Mesodermal cell (in vitro differentiated cells): ENCODE results near the gene IGSF23.
"Not testable (repeated sequence)": the region's sequence is repeated elsewhere in the genome, so short reads cannot be mapped to it uniquely, and the experiment has no call there.

Experiments used
- H3K27ac ChIP-seq: 2 replicates; pipeline ENCODE4 v1.7.0; 2013; ENCODE audit warnings: mild to moderate bottlenecking, low read depth, low read length, moderate library complexity; ENCODE audit not compliant: severe bottlenecking
- H3K36me3 ChIP-seq: 2 replicates; pipeline ENCODE4 v1.7.1; 2013; ENCODE audit warnings: mild to moderate bottlenecking, low read length, moderate library complexity; ENCODE audit not compliant: control insufficient read depth, insufficient read depth
- H3K4me1 ChIP-seq: one replicate; pipeline ENCODE4 v1.7.1; 2013; ENCODE audit warnings: mild to moderate bottlenecking, low read length; ENCODE audit not compliant: insufficient read depth, control insufficient read depth, poor library complexity, severe bottlenecking
- H3K4me3 ChIP-seq: 2 replicates; pipeline ENCODE4 v1.7.0; 2013; ENCODE audit warnings: low read length, control low read depth, mild to moderate bottlenecking; ENCODE audit not compliant: insufficient read depth, poor library complexity, severe bottlenecking; ENCODE audit errors: extremely low read depth
- H3K9me3 ChIP-seq: 2 replicates; pipeline ENCODE4 v1.7.1; 2013; ENCODE audit warnings: mild to moderate bottlenecking, low read length, moderate library complexity; ENCODE audit not compliant: control insufficient read depth
- WGBS, 2 experiments: methylation state at CpG; one replicate each; pipeline ENCODE4 v1.1.5; 2013; ENCODE audit warnings: missing lambda C conversion rate in 2 of 2; ENCODE audit not compliant: insufficient coverage in 2 of 2; 5-methylcytosine and 5-hydroxymethylcytosine counted together

Gene IGSF23

DNA sequence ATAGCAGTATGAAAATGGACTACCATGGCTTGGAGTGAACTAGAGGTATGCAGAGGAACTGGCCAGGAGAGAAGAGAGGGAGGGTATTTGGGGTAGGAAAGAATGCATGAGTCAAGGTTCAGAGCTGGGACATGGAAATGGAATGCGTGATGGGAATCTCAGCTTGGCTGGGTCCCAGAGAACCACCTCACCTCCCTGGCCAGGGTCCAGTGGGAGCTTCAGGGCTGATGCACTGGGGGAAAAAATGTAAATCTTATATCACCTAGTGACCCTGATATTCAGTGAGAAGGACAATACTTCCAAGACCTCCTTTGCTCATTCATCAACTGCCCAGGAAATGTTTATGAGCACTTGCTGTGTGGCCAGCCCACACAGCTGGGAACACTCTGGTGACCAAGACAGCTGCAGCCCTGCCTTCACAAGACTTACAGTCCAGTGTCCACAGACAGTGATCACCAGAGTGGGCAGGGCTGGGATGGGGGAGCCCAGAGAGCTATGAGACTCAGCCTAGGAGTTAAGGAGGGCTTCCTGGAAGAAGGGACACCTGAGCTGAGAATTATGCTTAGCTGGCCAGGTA lies 12.8 kb downstream of the IGSF23 start:
- H3K4me1 ChIP-seq: no peaks in the 10 kb centered on the region
- H3K36me3 ChIP-seq: no peaks in the 10 kb centered on the region
- peaks cover 5% of the 10 kb centered on the region for H3K9me3 ChIP-seq
- 80 to 100% methylated on average over 1 of the region's 1 CpG for WGBS, 2 experiments
- H3K4me3 ChIP-seq: no peak overlapping the region
- no peak overlapping the region for H3K27ac ChIP-seq

DNA sequence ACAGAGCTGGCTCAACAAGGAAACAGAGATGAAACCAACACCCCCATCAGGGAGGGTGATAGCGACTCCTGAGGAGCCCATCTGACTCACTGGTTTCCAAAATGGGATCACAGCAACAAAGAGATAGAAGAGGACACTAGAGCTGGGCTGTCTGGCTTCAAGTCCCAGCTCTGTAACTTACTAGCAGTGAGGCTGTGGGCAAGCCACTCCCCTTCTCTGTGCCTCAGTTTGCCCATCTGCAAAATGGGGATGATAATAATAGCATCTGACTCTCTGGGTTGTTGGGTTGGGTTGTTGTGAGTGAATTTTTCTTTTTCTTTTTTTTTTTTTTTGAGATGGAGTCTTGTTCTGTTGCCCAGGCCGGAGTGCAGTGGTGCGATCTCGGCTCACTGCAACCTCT lies 14.3 kb downstream of the IGSF23 start:
- Histone ChIP-seq H3K9me3 (peaks cover 5% of the 10 kb centered on the region), H3K4me1 (no peaks in the 10 kb centered on the region), H3K4me3 (no peak overlapping the region), H3K27ac (no peak overlapping the region), H3K36me3 (no peaks in the 10 kb centered on the region)
- WGBS, 2 experiments: 84 to 93% methylated on average over 4 of the region's 4 CpGs

DNA sequence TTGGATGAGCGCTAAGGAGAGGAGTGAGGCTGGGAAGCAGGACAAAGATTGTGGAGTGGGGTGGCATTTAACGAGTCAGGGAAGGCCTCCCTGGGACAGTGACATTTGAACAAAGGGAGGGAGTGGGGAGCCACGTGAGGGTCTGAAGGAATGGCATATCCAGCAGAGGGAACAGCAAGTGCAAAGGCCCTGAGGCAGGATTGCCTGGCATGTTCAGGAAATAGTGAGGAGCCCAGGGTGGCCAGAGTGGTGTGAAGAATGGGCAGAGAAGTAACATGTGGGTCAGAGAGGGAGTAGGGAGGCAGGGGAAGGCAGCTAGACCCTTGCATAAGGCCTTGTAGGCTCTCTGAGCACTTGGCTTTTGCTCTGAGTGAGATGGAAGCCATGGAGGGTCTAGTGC lies 15.4 kb downstream of the IGSF23 start:
- H3K27ac ChIP-seq: no peak overlapping the region
- H3K9me3 ChIP-seq: peaks cover 5% of the 10 kb centered on the region
- no peaks in the 10 kb centered on the region for H3K4me1 ChIP-seq
- 77 to 93% methylated on average over 3 of the region's 3 CpGs for WGBS, 2 experiments
- H3K36me3 ChIP-seq: no peaks in the 10 kb centered on the region
- H3K4me3 ChIP-seq: no peak overlapping the region

DNA sequence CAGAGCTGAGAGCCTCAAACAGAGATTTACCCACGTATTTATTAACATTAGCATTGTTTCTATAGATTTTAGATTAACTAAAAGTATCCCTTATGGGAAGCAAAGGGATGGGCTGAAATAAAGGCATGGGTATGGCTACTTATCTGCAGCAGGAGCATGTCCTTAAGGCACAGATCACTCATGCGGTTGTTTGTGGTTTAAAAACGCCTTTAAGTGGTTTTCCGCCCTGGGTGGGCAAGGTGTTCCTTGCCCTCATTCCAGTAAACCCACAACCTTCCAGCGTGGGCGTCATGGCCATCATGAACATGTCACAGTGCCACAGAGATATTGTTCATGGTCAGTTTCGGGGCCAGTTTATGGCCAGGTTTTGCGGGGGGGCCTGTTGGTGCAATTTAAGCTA lies 18.2 kb downstream of the IGSF23 start:
- not testable (repeated sequence) for H3K4me3 ChIP-seq, H3K4me1 ChIP-seq, H3K27ac ChIP-seq, H3K36me3 ChIP-seq, H3K9me3 ChIP-seq
- 83 to 95% methylated on average over 3 to 6 of the region's 8 CpGs for WGBS, 2 experiments

DNA sequence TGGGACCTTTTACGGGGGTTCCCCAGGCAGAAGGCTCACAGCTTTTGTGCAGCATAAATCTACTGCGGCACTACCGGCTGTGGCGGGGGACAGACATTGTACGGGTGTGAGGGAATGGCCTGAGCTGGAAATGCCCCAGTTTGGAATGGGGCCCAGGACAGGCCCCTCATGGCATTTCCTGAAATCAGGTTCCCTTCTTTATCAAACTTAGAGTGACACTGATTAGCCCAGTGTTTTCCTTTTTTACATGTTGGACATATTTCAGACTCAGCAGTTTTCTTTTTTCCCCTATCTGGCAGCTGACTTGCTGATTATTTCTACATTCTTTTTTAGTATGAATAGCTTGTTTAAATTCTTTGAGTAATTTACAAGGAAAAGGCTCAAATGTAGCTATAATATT lies 20.7 kb downstream of the IGSF23 start:
- 20% methylated on average over 1 of the region's 5 CpGs; no CpG with 5 or more reads in 1 of the 2 experiments for WGBS, 2 experiments
- H3K4me1 ChIP-seq, H3K36me3 ChIP-seq, H3K9me3 ChIP-seq, H3K27ac ChIP-seq, H3K4me3 ChIP-seq: not testable (repeated sequence)

DNA sequence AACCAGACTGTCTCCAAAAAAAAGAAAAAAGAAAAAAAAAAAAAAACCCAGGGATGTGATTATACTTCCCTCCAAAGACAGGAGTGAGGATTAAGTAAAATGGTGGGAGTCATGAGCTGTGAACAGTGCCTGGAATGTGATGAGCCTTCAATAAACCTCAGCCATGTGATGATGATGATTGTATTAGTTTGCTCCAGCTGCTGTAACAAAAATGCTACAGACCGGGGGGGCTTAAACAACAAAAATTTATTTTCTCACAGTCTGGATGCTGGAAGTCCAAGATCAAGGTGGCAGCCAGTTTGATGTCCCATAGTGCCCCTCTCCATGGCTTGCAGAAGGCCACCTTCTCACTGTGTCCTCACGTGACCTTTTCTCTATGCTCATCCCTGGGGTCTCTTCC lies 21.4 kb downstream of the IGSF23 start:
- Histone ChIP-seq H3K27ac (no peak overlapping the region), H3K9me3 (peaks cover 2% of the 10 kb centered on the region)
- WGBS, 2 experiments: 100% methylated on average over 1 of the region's 2 CpGs

DNA sequence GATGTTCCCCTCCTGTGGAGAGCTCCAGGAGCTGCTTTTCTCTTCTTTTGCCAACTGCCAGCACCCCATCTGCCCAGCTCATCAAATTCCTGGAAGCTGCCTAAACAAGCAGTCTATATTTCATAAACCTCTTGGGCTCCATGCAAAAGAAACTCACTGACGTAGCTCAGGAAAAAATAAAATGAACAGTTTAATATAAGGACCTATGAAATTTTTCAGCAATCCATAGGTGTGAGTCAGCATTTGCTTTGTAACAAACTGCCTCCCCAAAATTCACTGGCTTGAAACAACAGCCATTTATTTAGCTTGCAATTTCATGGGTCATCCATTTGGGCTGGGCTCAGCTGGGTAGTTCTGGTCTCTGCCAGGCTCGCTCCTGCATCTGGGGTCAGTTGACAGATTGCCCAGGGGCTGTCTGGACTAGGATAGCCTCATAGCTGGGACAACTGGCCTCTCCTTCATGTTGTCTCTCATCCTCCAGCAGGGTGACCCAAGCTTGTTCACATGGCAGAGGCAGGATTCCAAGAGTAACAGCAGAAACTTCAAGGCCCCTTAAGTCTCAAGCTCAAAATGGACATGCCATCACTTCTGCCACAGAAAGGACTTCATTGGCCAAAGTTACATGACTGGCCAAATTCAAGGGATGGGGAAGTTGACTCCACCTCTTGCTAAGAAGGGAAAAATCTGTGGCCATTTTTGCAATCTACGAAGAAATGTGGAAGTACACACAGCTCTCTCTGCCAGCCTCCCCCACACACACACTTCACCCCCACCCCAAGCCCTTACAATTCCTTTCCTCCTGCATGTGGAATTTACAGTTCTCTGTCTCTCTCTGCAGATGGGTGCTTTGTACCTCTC lies 22.4 kb downstream of the IGSF23 start:
- Histone ChIP-seq H3K4me3 (no peak overlapping the region), H3K36me3 (no peaks in the 10 kb centered on the region), H3K4me1 (no peaks in the 10 kb centered on the region), H3K27ac (no peak overlapping the region), H3K9me3 (peaks cover 2% of the 10 kb centered on the region)
- 86 to 89% methylated on average over 2 of the region's 3 CpGs for WGBS, 2 experiments

More for the DNA sequence above, 21.4 kb downstream of the IGSF23 start:
- H3K4me3 ChIP-seq: no peak overlapping the region
- no peaks in the 10 kb centered on the region for H3K4me1 ChIP-seq
- H3K36me3 ChIP-seq: no peaks in the 10 kb centered on the region

DNA sequence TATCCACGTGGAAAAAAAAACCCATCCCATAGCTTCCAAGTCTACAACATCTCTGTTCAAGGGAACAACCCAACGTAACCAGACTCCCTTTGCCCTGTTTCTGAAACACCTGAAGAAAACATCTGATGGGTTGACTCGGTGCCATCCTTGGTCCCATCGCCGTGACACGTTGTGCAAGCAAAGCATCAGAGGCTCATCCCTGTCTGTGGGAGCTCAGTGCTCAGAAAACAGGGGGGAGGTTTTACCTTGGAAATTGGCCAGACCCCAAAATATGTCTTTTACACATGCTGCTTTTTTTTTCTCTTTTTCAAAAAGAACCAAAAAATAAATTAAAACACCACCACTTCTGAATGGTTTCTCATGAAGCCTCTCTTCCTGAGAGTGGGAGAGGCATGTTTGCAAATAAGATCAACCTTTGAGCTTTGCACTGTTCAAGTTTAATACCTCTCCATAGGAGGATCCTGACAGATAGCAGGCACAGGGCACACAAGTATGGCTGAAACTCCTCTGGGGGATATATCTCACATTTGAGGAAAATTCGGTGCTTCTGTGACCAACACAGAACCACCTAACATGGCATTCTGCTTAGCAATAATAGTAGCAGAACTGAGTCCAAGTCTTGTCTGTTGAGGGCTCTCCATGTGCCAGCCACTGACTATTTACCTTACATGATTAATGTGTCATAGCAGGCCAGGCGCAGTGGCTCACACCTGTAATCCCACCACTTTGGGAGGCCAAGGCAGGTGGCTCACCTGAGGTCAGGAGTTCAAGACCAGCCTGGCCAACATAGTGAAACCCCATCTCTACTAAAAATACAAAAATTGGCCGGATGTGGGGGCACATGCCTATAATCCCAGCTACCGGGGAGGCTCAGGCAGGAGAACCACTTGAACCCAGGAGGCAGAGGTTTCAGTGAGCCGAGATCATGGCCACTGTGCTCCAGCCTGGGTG lies 23.4 kb downstream of the IGSF23 start:
- Histone ChIP-seq H3K27ac (no peak overlapping the region), H3K9me3 (peaks cover 2% of the 10 kb centered on the region), H3K36me3 (no peaks in the 10 kb centered on the region), H3K4me1 (no peaks in the 10 kb centered on the region), H3K4me3 (no peak overlapping the region)
- 80 to 87% methylated on average over 9 of the region's 11 CpGs for WGBS, 2 experiments

DNA sequence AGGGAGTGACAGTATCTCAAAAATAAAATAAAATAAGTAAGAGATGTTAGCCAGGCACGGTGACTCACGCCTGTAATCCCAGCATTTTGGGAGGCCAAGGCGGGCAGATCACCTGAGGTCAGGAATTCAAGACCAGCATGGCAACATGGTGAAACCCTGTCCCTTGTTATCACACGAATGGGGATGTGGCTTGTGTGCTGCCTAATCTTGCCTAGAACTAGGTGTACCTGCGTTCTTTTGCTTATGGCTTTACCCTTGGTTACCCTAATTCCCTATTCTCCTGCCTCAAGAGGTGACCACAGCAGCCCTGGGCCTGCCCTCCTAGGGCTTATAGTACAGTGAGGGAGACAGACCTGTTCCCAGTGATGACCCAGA lies 24.0 kb downstream of the IGSF23 start:
- Histone ChIP-seq H3K36me3 (no peaks in the 10 kb centered on the region), H3K4me1 (no peaks in the 10 kb centered on the region), H3K27ac (no peak overlapping the region), H3K4me3 (no peak overlapping the region), H3K9me3 (peaks cover 2% of the 10 kb centered on the region)
- WGBS, 2 experiments: 88 to 94% methylated on average over 5 of the region's 5 CpGs

DNA sequence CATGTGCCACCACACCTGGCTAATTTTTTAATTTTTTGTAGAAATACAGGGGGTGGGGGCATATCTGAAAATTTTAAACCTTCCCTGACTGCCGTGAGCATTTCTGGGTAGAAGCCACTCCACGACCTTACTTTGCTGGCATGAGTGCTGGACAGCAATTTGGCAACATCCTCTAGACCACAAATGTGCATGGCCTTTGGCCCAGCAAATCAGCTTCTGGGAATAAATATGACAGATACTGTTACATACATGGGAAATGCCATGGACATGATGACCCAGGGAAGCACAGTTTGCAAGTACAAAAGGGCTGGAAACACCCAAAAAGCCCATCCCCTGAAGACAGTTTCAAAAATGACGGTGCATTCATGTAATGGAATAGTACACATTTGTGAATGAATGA lies 27.2 kb downstream of the IGSF23 start:
- Histone ChIP-seq H3K9me3 (peaks cover 2% of the 10 kb centered on the region), H3K4me1 (no peaks in the 10 kb centered on the region), H3K4me3 (no peak overlapping the region), H3K27ac (no peak overlapping the region), H3K36me3 (no peaks in the 10 kb centered on the region)
- WGBS, 2 experiments: 80 to 100% methylated on average over 1 to 3 of the region's 3 CpGs
